Liver (tissue), 3 donors: ENCODE results near the gene SLC4A3.

Source experiments
- EGR1 ChIP-seq, 2 donors: IDR thresholded peaks; 2 replicates each; pipeline ENCODE4 v1.6.1; 2016 to 2018; ENCODE audit warnings: antibody characterized with exemption in 2 of 2, low read depth in 2 of 2
- JUND ChIP-seq, 2 donors: IDR thresholded peaks; 2 replicates each; pipeline ENCODE4 v1.6.1; 2016; ENCODE audit warnings: antibody characterized with exemption in 2 of 2
- MAX ChIP-seq: IDR thresholded peaks from 2 replicates; pipeline ENCODE4 v1.6.1; 2016; ENCODE audit warnings: antibody characterized with exemption
- RAD21 ChIP-seq, 2 donors: IDR thresholded peaks; 2 replicates each; pipeline ENCODE4 v1.6.1; 2016; ENCODE audit warnings: antibody characterized with exemption in 2 of 2, mild to moderate bottlenecking in 2 of 2
- REST ChIP-seq: IDR thresholded peaks from 2 replicates; pipeline ENCODE4 v1.6.1; 2016; ENCODE audit warnings: antibody characterized with exemption, mild to moderate bottlenecking
- RXRA ChIP-seq, 2 donors: IDR thresholded peaks; 2 replicates each; pipeline ENCODE4 v1.6.1; 2017 to 2018; ENCODE audit warnings: antibody characterized with exemption in 2 of 2, mild to moderate bottlenecking in 1 of 2
- SP1 ChIP-seq: IDR thresholded peaks from 2 replicates; pipeline ENCODE4 v1.6.1; 2018; ENCODE audit warnings: antibody characterized with exemption, mild to moderate bottlenecking
- ZBTB33 ChIP-seq: IDR thresholded peaks from 2 replicates; pipeline ENCODE4 v1.6.1; 2016; ENCODE audit warnings: antibody characterized with exemption
- TF ChIP-seq, protein P1 (sequence below): fragments of 150-350 bp; IDR thresholded peaks from 2 replicates; pipeline ENCODE4 v1.5.1; 2017; ENCODE audit warnings: improper control_type of control experiment, low read depth, low read length; ENCODE audit not compliant: missing input control
- TF ChIP-seq, protein P2 (sequence below): IDR thresholded peaks from 2 replicates; pipeline ENCODE4 v1.6.1; 2016; ENCODE audit warnings: antibody characterized with exemption
- donor health status: healthy.
- donor health status: healthy.

GRCh38 chr2:219689676-219690628, 62.5 kb downstream of the SLC4A3 start:
- no peak for TF ChIP-seq MAX
- TF ChIP-seq ZBTB33, result no peak
- TF ChIP-seq, protein P1, sequence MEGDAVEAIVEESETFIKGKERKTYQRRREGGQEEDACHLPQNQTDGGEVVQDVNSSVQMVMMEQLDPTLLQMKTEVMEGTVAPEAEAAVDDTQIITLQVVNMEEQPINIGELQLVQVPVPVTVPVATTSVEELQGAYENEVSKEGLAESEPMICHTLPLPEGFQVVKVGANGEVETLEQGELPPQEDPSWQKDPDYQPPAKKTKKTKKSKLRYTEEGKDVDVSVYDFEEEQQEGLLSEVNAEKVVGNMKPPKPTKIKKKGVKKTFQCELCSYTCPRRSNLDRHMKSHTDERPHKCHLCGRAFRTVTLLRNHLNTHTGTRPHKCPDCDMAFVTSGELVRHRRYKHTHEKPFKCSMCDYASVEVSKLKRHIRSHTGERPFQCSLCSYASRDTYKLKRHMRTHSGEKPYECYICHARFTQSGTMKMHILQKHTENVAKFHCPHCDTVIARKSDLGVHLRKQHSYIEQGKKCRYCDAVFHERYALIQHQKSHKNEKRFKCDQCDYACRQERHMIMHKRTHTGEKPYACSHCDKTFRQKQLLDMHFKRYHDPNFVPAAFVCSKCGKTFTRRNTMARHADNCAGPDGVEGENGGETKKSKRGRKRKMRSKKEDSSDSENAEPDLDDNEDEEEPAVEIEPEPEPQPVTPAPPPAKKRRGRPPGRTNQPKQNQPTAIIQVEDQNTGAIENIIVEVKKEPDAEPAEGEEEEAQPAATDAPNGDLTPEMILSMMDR, result peak; percentile 67
- no peak for TF ChIP-seq REST
- TF ChIP-seq, protein P2, sequence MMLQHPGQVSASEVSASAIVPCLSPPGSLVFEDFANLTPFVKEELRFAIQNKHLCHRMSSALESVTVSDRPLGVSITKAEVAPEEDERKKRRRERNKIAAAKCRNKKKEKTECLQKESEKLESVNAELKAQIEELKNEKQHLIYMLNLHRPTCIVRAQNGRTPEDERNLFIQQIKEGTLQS, result no peak
- TF ChIP-seq JUND (IDR thresholded peaks at IDR 0.05), result no peak
- TF ChIP-seq SP1, result no peak
- peak; percentile 77 to 79 for TF ChIP-seq RAD21 (IDR thresholded peaks at IDR 0.05)
- no peak for TF ChIP-seq RXRA (IDR thresholded peaks at IDR 0.05)
- no peak for TF ChIP-seq EGR1 (IDR thresholded peaks at IDR 0.05; ENCODE audit: low read depth in 2 of 2)
